ENCODE measurements around the gene CACNG4. TPM values are rescaled to one million over a fixed set of nuclear protein-coding genes. Genes with fewer than 3 reads are reported as not detected.
"Not testable (repeated sequence)": the region's sequence is repeated elsewhere in the genome, so short reads cannot be mapped to it uniquely, and the experiment has no call there.

The CACNG4 gene
- polyA plus RNA-seq, 12 donors, result 5.6 to 16.3 (median 9.0) TPM; not detected in 1

GRCh38 chr17:67041119-67041518, 76.6 kb downstream of the CACNG4 start:
- not testable (repeated sequence) for DNase-seq

DNA sequence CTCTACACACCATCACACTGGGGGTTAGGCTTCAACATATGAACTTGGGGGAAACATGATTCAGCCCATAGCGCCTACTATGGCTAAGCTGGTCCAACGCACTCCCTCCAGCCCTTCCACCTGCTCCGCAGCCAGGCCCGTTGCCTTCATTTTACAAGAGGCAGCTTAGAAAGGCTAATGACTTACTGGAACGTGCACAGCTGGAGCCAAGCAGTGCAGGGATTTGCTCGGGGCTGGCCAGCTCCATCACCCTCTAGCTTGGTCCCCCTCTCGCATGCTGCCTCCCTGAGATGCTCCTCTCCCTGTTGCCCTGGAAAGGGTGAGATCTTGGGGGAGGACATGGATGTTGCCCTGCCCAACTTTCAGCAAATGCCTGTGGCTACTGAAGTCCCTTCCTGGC, 77.0 kb downstream of the CACNG4 start:
- no peak for DNase-seq

DNA sequence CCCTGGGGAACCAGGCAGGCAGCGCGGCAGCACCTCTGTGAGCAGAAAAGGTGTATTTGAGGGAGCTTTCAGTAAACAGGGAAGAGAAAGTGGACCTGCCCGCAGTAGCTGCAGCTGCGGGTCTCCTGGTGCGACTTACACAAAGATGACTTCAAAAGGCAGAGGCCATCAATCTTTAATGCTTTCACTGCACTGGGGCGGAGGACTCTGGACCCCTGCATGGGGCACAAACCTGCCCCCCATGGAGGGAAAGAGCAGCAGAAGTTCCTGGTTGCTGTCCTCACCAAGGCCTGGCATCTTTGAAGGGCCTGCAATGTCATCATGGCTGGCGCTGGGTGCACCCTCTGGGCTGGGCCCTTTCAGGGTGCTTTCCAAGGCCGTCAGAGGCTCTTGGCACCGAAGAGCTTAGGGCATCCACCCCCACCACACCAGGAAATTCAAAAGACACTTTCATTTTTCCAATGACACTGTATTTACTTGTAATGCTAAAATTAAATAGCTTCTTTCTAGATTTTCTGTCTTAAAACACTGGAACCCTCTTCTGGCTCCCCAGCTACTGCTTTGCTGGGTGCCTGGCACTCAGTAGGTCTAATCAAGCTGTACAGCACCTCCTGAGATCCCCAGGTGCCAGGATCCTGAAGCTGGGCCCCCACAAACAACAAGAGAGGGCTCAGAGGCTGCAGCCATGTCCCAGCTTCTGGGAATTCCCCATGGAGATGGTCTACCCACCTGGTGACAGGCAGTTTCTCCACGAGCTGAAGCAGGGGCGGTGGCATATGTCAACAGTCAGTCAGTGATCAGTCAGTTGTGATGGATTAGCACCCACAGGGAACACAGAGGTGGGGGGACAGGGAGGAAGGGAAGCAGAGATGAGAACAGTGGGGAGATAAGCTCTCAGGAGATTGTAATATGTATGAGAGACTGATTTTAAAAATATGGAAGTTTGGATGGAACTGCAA, 77.7 kb downstream of the CACNG4 start:
- no peak for DNase-seq

DNA sequence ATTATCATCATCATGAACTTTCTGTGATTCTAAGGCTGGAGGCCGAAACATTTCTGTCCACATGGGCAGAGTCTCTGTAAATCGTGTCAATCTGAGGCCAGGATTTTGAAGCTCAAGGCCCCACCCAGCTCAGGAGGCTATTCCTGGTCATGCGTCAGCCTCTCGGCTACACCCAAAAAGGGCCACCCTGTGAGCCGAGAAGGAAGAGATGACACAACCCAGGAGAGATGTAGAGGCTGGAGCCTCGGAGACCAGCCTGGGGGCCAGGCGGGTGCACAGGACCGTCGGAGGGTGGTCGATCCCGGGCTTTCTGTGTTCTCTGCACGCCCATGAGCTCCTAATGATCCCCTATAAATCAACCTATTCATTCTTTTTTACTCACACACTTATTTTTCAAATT, 78.8 kb downstream of the CACNG4 start:
- DNase-seq, result no peak

DNA sequence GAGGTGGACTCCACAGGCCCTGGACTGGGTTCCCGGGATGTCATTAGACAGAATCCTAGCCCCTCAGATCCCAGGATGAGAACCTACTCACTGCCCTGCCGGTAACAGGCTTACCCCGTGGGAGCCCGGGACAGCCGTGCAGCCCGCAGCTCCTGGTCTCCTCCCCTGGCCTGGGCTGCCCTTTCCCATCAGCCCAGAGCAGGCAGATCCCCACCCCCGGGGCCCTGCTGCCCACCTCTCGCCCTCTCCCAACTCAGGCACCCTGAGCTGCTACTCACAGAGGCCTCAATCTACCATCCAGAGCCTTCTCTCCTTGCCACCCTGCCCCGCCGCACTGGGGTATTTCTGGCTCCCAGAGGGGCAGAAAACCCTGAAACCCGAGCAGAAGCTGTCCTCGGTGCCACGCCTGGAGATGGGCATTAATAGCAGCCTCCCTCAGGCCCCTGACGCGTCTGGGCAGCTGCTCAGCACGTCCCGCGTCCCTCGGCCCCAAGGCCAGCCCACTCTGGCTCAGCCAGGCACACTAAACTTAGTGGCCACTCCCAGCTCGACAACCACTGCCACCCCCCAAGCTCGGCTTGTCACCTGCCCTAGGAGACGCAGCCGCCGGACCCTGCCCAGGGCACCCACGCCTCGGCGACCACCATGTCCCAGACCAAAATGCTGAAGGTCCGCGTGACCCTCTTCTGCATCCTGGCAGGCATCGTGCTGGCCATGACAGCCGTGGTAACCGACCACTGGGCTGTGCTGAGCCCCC, 79.7 kb downstream of the CACNG4 start, which contains the start of gene CACNG1:
Gene CACNG1 (plus strand): TSS at position 539 of the 757 bp plus-strand sequence. CDS start 107 bp downstream, at position 646.
- DNase-seq, result peak; percentile 27

GRCh38 chr17:67044940-67045339, 80.4 kb downstream of the CACNG4 start:
- DNase-seq, result no peak

GRCh38 chr17:67046398-67046797, 81.9 kb downstream of the CACNG4 start:
- no peak for DNase-seq

- no peak for DNase-seq
Observed at GRCh38 chr17:67047382-67047781, 82.9 kb downstream of the CACNG4 start.

- DNase-seq, result no peak
Observed at GRCh38 chr17:67049025-67049739, 84.7 kb downstream of the CACNG4 start.

DNA sequence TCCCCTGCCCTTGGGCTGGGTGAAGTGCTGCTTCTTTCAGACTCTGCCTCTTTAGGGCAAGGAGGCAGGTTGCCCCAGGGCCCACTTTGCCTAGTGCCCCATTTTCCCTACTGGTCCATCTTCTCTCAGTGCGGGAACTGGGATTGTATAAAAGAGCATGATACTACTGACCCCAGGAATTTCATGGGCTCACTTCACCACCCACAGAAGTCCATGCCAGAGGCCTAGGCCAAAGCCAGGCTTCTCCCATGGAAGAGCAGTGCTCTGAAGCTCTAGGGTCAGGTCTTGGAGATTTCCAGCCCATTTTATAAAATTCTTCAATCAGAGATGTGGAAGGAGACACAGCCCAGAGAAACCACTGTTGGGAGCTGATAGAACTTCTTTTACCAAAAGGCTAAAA, 85.6 kb downstream of the CACNG4 start:
- no peak for DNase-seq

DNA sequence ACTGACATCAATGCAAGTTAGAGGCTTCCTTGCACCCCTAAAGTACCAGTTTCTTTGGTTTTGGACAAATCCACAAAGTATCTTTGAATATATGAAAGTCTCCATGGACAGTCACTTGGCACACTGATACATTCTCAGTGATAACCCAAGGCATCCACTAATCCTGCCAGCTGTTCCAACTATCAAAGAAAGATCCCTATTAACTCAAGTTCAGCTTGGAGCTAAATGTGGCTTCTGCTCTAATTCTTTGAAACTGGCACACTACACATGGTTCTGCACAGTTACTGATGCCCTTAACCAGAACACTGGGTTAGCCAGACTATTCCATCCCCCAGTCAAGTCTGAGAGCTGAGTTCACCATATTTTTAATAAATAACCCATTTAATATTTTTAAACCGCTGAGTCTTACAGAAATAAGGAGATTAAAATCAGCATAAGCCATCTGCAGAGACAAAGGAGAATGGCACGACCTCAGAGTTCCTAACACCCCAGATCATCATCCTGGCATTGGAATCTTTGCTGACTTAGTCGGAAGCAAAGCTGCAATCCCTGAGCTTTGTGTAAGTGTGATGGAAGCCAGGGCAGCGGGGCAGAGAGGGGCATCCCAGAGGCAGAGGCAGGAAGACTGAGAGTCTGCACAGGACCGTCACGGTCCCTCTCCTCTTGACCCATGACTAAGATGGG, 86.1 kb downstream of the CACNG4 start:
- DNase-seq, result no peak

DNA sequence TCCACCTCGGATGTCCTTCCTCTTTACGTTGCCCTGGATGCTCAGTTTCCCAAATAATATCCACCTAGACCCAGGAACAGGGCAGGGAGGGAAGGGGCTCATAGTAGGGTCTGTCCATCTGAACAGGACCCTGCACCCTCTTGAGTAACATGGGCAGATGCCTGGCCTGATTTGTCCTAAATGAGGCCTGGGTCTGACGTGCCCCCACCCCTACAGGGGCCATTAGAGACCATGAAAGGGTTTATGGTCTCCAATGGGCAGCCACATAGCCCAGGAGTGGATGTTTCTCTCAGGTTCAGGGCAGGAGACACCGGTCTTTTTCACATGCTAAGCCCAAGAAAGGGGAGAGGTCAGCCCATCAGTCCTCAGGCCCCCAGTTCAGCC, 86.6 kb downstream of the CACNG4 start:
- DNase-seq, result no peak

- DNase-seq, result no peak
Observed at GRCh38 chr17:67051837-67052236, 87.3 kb downstream of the CACNG4 start.

- no peak for DNase-seq
Observed at GRCh38 chr17:67052720-67053437, 88.4 kb downstream of the CACNG4 start.

GRCh38 chr17:67053438-67054000, 89.0 kb downstream of the CACNG4 start:
- DNase-seq, result no peak

DNA sequence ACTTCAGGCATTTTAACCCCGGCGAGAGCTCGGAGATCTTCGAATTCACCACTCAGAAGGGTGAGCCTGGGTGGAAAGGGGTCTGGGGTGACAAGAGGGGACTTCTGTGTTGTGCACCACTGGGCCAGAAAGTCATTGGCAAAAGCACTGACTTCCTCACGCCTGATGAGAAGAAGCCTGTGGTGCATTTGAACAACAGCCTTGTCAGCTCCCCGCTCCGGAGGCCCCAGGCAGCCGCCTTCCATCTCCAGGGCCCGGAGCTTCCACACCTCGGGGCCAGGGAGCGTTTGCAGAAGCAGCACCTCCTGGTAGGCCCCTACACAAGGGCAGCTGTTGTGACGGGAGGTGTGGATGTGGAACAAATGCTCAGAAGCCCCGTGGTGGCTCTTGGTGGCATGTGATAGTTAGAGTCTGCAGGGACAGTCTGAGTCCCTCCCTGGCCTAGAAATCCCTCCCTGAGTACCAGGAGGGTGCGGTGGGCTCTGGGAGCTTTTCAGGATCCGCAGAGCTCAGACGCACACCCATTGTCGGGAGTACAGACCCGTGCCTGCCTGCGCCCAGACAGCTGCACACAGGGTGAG, 89.6 kb downstream of the CACNG4 start:
- no peak for DNase-seq

DNA sequence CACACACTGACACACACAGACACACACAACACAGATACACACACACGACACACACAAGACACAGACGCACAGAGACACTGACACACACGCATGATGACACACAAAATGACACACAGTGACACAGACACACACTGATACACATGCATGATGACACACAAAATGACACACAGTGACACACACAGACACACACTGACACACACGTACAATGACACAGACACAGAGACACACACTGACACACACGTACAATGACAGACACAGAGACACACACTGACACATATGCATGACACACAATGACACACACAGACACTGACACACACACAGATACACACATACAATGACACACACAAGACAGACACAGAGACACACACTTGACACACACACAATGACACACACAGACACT, 90.1 kb downstream of the CACNG4 start:
- DNase-seq, result no peak

DNA sequence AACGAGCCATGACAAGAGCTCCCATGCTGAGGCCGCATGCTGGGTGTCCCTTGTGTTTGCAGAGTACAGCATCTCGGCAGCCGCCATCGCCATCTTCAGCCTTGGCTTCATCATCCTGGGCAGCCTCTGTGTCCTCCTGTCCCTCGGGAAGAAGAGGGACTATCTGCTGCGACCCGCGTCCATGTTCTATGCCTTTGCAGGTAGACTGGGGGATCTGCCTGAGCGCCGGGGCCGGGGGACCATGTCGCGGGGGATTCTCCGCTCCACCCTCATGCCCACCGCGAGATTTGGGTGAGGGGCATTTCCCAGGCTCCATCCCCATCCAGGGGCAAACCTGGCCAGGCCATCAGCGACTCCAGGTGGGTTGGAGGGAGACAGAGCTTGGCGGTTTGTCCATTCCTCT, 90.5 kb downstream of the CACNG4 start:
- DNase-seq, result no peak

GRCh38 chr17:67055811-67056745, 91.6 kb downstream of the CACNG4 start:
- no peak for DNase-seq

Measured in muscle of arm (tissue), 12 donors.